Astrocyte of the cerebellum (primary cell): Measurements from ENCODE around the gene TMEM161B.

Experiments
- DNase-seq: peaks from one replicate; pipeline ENCODE4 v3.0.0-alpha.2; 2011; ENCODE audit warnings: low read depth
- H3K4me3 ChIP-seq: 2 replicates; pipeline ENCODE4 v1.5.1; 2011; ENCODE audit warnings: mild to moderate bottlenecking, low read depth, low read length, moderate library complexity
- in situ Hi-C: cut with HindIII; loops from 2 replicates; pipeline ENCODE4 v1.10.0; 2017; ENCODE audit warnings: low sequenced_read_pairs
- TF ChIP-seq, protein P1 (sequence below): IDR thresholded peaks from 2 replicates; pipeline ENCODE4 v1.5.1; 2012; ENCODE audit warnings: low read length, low read depth, moderate library complexity, mild to moderate bottlenecking; ENCODE audit errors: missing control alignments

The TMEM161B gene

DNA sequence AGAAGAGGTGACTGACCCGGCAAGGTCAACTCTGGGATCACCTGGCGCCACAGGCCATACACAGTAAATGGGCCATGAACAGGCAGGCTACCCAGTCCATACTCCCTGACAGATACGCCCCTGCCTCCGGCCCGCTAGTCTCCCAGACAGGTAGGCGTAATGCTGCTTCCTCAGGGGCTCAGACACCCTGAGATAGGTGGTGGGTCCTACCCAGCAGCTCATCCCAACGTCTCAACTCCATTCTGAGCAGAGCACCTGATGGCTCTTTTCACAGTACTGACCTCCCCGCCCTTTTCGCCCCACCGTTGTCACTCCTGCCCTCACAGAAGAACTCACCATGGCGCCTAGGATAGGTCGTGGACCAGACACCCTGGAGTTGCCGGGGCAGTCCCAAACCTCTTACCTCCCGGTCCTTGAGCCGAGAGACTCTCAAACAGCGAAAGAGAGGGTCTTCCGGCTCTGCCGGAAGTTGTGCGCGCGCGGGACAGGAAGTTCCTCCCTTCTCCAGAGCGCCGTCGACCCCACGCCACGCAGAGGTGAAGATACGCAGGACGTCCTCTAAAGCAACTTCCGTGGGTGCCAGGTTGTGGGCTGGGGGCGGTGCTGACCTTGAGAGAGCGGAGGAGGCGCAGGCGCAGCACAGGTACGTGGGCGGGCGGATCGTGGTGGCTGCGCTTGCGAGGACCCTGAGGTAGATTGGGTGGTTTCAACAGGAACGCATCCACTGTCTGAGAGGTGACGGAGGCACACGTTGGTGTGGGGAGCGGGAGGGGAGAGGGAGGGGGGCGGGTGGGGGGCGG, at the start of gene TMEM161B:
Gene TMEM161B, minus strand, starts transcription at position 461 of the 800 bp plus-strand sequence. Its CDS starts 122 bp downstream, at position 339.
- peak within 1 kb of the TSS; percentile 99 for H3K4me3 ChIP-seq
- in situ Hi-C loops = loop anchor here (10.0 kb wide), 1 partner anchor 124 kb away; no protein-coding TSS in a partner anchor
- TF ChIP-seq, protein P1, sequence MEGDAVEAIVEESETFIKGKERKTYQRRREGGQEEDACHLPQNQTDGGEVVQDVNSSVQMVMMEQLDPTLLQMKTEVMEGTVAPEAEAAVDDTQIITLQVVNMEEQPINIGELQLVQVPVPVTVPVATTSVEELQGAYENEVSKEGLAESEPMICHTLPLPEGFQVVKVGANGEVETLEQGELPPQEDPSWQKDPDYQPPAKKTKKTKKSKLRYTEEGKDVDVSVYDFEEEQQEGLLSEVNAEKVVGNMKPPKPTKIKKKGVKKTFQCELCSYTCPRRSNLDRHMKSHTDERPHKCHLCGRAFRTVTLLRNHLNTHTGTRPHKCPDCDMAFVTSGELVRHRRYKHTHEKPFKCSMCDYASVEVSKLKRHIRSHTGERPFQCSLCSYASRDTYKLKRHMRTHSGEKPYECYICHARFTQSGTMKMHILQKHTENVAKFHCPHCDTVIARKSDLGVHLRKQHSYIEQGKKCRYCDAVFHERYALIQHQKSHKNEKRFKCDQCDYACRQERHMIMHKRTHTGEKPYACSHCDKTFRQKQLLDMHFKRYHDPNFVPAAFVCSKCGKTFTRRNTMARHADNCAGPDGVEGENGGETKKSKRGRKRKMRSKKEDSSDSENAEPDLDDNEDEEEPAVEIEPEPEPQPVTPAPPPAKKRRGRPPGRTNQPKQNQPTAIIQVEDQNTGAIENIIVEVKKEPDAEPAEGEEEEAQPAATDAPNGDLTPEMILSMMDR = no peak
- DNase-seq = peak; percentile 68

DNA sequence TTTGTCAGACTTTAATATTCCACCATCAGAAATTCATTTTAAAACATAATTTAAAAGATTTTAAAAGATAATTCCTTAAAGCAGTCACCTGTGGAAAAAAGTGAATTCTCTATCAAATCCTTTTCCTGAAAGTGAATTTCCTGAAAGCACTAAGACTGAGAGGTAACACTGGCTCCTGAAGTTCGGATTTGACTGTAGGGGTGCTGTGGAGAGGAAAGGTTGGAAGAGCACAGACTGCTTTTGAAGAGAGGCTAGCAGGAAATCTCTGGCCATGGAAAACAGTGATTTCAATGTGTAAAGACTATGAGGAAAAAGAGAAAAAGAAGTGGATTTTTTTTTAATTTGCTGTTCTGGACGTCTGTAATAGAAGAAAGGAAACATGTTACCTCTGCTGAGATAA, 35.7 kb upstream of the TMEM161B start:
- TF ChIP-seq, protein P1 = no peak
- H3K4me3 ChIP-seq = no peak overlapping the region
- in situ Hi-C loops = no loop called here
- no peak for DNase-seq

DNA sequence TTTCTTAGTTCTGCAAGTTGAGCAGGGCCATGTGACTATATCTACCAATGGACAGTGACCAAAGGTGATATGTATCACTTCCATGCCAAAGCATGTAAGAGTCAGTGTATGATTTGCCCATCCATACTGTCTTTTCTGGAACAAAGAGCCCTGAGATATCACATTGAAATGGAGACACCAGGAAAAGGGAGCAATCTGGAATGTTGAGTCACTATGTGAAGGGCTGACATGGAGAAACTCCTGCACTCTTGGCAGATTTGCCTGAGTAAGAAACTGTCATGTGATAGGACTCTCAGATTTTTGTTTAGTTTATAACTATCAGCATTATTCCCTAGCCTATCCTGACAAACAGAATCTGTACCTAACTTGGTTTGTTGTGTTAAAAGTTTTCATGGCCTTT, 29.8 kb upstream of the TMEM161B start:
- no peak for DNase-seq
- H3K4me3 ChIP-seq = no peak overlapping the region
- TF ChIP-seq, protein P1 = no peak
- in situ Hi-C loops = no loop called here

DNA sequence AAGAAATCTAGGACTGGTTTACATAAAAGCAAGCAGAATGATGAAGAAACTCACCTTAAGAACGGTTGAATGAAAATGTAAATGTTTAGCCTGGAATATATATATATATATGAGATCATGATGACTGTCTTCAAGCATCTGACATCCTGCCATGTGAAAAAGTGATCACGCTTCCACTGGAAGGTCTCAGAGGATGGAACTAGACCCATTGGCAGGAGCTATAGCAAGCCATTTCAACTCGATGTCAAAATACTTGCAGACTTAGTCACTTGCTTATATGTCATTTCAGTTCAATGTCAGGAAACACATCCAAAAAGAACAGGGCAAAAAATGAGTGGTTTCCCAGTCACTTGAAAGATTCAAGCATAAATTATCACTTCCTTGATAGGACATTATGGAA, 22.2 kb upstream of the TMEM161B start:
- H3K4me3 ChIP-seq = no peak overlapping the region
- no peak for DNase-seq
- TF ChIP-seq, protein P1 = no peak
- in situ Hi-C loops = no loop called here

DNA sequence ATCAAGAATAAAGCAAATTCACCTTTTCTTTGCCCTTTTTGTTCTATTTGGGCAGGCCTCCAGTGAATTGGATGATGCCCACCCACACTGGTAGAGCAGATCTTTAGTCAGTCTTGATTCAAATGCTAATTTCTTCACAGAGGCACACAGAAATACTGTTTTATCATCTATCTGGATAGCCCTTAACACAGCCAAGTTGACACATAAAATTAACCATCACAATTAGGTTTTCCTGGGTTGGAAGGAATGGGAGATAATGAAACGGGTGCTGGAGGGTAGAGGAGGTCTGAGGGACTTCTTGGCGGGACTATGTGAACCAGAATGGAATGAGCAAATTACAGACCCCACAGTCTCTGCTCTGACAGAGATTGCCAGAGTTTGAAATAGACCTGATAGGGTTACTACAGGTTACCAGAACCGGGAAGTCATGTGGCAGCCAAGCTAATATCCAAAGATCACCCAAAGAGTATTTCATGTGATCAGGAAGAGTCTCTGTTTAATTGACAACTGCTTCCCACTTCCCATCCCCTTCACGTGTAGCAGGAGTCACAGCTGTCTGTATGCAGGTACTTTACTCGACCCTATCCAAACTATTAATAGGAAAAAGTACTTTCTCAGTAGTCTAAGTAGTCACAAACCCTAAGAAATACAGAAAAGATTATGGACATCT, 20.0 kb upstream of the TMEM161B start:
- TF ChIP-seq, protein P1 = no peak
- no peak overlapping the region for H3K4me3 ChIP-seq
- DNase-seq = no peak
- in situ Hi-C loops = no loop called here

DNA sequence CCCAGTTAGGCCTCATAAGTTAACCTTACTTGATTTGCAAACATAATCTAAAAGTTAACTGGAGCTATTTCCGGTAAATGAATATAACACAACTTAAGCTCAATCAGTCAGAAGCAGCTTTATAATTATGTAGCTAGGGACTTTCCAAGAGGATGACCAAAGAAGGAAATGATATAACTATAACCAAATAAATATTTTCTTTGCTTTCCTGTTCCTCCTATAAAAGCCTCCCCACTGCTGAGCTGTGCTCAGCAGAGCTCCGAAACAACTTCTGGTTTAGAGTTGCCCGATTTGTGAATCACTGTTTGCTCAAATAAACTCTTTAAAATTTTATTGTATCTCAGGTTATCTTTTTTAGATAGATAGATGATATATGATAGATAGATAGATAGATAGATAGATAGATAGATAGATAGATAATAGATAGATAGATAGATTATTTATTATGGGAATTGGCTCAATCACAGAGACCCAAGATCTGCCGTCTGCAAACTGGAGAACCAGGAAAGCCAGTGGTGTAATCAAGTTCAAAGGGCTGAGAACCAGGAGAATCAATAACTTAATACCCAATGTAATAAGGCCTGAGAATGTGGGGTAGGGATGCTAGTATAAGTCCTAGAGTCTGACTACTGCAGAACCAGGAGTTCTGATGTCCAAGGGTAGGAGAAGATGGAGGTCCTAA, 19.3 kb upstream of the TMEM161B start:
- TF ChIP-seq, protein P1 = no peak
- DNase-seq = no peak
- in situ Hi-C loops = no loop called here
- H3K4me3 ChIP-seq = no peak overlapping the region
